ENCODE measurements around the gene CHCHD5. TPM values are rescaled to one million over a fixed set of nuclear protein-coding genes. Genes with fewer than 3 reads are reported as not detected.
A peak's percentile ranks its signal among the peaks of the same experiment; 100 is the strongest.

CHCHD5 gene
- total and polyA plus RNA-seq, 2 of the 4 experiments (the other 2 are of a cell fraction), result 4.8 to 40.1 TPM

GRCh38 chr2:112606547-112606946, 22.1 kb downstream of the CHCHD5 start:
- Histone ChIP-seq H3K27ac (ENCODE audit: insufficient read depth, low read length) (no peak overlapping the region), H3K4me1 (ENCODE audit: control insufficient read depth, insufficient read depth, low read length) (peaks cover 9% of the 10 kb centered on the region), H2BK5ac (ENCODE audit: low read depth, low read length, poor library complexity, severe bottlenecking) (no peak overlapping the region), H3K4me3 (ENCODE audit: insufficient read depth, low read depth, low read length) (no peak overlapping the region), H3K14ac (replicated peaks; ENCODE audit: low read depth, low read length) (no peak overlapping the region), H3K79me1 (ENCODE audit: low read depth in 1 of 2, low read length in 2 of 2) (no peaks in the 10 kb centered on the region), H2BK20ac (ENCODE audit: low read depth, low read length) (peak overlapping the region; percentile 46; the same call in 1 of the 2 replicates), H4K20me1 (ENCODE audit: insufficient read depth, low read length) (no peaks in the 10 kb centered on the region), H3K56ac (ENCODE audit: extremely low read depth, insufficient read depth, low read length) (no peak overlapping the region), H3K36me3 (ENCODE audit: control insufficient read depth, insufficient read depth, low read length) (no peaks in the 10 kb centered on the region), H2AK5ac (ENCODE audit: low read depth, low read length) (0 out of 2 replicates have a peak overlapping the region, but pooled peaks have one; percentile 5), H2BK120ac (ENCODE audit: low read depth, low read length) (peak overlapping the region; percentile 3; the same call in 1 of the 2 replicates), H3K27me3 (ENCODE audit: control insufficient read depth, insufficient read depth, low read length) (no peaks in the 10 kb centered on the region), H3K9ac (ENCODE audit: low read depth, low read length) (no peak overlapping the region), H3K9me1 (ENCODE audit: insufficient read depth, low read length) (peaks cover 6% of the 10 kb centered on the region), H2AFZ (replicated peaks; ENCODE audit: low read length, poor library complexity) (peak overlapping the region; percentile 55), H4K91ac (ENCODE audit: insufficient read depth, low read depth, low read length) (no peak overlapping the region), H3K23ac (ENCODE audit: low read depth, low read length) (no peak overlapping the region), H3K9me3 (ENCODE audit: control insufficient read depth, insufficient read depth, low read length) (no peaks in the 10 kb centered on the region), H3K4me2 (ENCODE audit: low read depth, low read length) (no peak overlapping the region; the same call in 1 of the 2 replicates), H2AK9ac (replicated peaks; ENCODE audit: low read depth, low read length, poor library complexity) (no peak overlapping the region), H2BK15ac (ENCODE audit: low read depth, low read length) (no peak overlapping the region), H3K4ac (ENCODE audit: low read depth, low read length) (0 out of 2 replicates have a peak overlapping the region, but pooled peaks have one; percentile 3), H4K5ac (ENCODE audit: low read depth, low read length) (no peak overlapping the region), H3K18ac (ENCODE audit: low read depth, low read length) (0 out of 2 replicates have a peak overlapping the region, but pooled peaks have one; percentile 7), H4K8ac (ENCODE audit: low read depth in 2 of 2, low read length in 2 of 2) (peak overlapping the region in 1 of 2 experiments; percentile 20; a peak in 1 of 4 replicates)
- ATAC-seq (ENCODE audit: low read depth), result peak; percentile 90
- in situ Hi-C loops (cut with MboI; ENCODE audit: low sequenced_read_pairs), result no loop called here
- DNase-seq, result peak; percentile 41
- no peak for TF ChIP-seq USF2 (IDR thresholded peaks at IDR 0.05; ENCODE audit: low read depth, low read length)
- no peak for TF ChIP-seq ELK1 (IDR thresholded peaks at IDR 0.05; ENCODE audit: borderline replicate concordance, low read depth, low read length)
- no peak for TF ChIP-seq BHLHE40 (IDR thresholded peaks at IDR 0.05; ENCODE audit: low read depth, low read length)
- TF ChIP-seq NFE2L2 (IDR thresholded peaks at IDR 0.05; ENCODE audit: low read depth, low read length), result no peak
- TF ChIP-seq CHD1 (IDR thresholded peaks at IDR 0.05; ENCODE audit: low read depth, low read length), result no peak
- TF ChIP-seq RFX5 (IDR thresholded peaks at IDR 0.05; ENCODE audit: low read depth, low read length), result no peak
- TF ChIP-seq CTCF (conservative IDR thresholded peaks at IDR 0.05; ENCODE audit: low read depth, low read length), result no peak
- TF ChIP-seq MXI1 (IDR thresholded peaks at IDR 0.05; ENCODE audit: borderline replicate concordance, low read depth, low read length), result no peak
- TF ChIP-seq RAD21 (IDR thresholded peaks at IDR 0.05; ENCODE audit: low read length), result no peak
- no peak for TF ChIP-seq CEBPB (IDR thresholded peaks at IDR 0.05; ENCODE audit: low read depth, low read length)
- TF ChIP-seq FOS (IDR thresholded peaks at IDR 0.05; ENCODE audit: low read depth, low read length), result no peak
- TF ChIP-seq MAZ (IDR thresholded peaks at IDR 0.05; ENCODE audit: borderline replicate concordance, low read depth, low read length), result no peak
- no peak for TF ChIP-seq SMC3 (IDR thresholded peaks at IDR 0.05; ENCODE audit: low read depth, low read length)
- TF ChIP-seq POLR2A (IDR thresholded peaks at IDR 0.05; ENCODE audit: low read depth, low read length), result no peak
- no peak for TF ChIP-seq RCOR1 (IDR thresholded peaks at IDR 0.05; ENCODE audit: insufficient replicate concordance, low read length)
- no peak for TF ChIP-seq MAFK (IDR thresholded peaks at IDR 0.05; ENCODE audit: low read depth, low read length)
- POLR2A ChIA-PET (ENCODE audit: unreplicated experiment), result no interaction called here
- intact Hi-C loops (cut with micrococcal nuclease), result no loop called here
- 0% methylated on average over 1 of the region's 4 CpGs; no CpG with 5 or more reads in 1 of the 2 experiments for WGBS, 2 experiments (ENCODE audit: extremely low coverage in 2 of 2, insufficient read length in 1 of 2)
- no TSS peak for BruUV-seq (replicated peaks)
- dilution Hi-C loops (cut with HindIII; ENCODE audit: low sequenced_read_pairs, unreplicated experiment), result no loop called here
- CTCF ChIA-PET, result no interaction called here

Data from IMR-90 (cell line).